Left colon (tissue), 2 donors: Measurements from ENCODE around the gene AMBP. TPM values are rescaled to one million over a fixed set of nuclear protein-coding genes. Genes with fewer than 3 reads are reported as not detected.

Experiments used
- ATAC-seq: fragments of 200-7000 bp; cut with Tn5 transposase; one replicate; pipeline ENCODE4 v1.9.1; 2020; ENCODE audit warnings: mild to moderate bottlenecking, moderate library complexity
- DNase-seq, 2 donors: peaks; one replicate each; pipeline ENCODE4 v3.0.0-alpha.2; 2020
- intact Hi-C, 2 donors: fragments of 100-400 bp; cut with DNase I in 1 of 2; cut with micrococcal nuclease in 1 of 2; formaldehyde crosslinking; loops; one replicate each; pipeline versions ENCODE4 v1.11.2 to v1.14.0; 2022; cut with DNase I, micrococcal nuclease
- total RNA-seq, 2 donors: library from RNA; stranded (reverse); fragmentation: NEBNext Ultra II Directional; extraction: Animal tissue kit (Norgen Biotek cat#: 25700); gene quantifications; one replicate each; pipeline ENCODE4 v1.2.1, GENCODE V29; 2021
- donor health status: DM: no; HTN: no; CAD: no.
- donor health status: DM: yes; HTN: yes; CAD: no.

Gene AMBP
- total RNA-seq, 2 donors from 2014 or later, result 0.39 to 0.64 TPM

DNA sequence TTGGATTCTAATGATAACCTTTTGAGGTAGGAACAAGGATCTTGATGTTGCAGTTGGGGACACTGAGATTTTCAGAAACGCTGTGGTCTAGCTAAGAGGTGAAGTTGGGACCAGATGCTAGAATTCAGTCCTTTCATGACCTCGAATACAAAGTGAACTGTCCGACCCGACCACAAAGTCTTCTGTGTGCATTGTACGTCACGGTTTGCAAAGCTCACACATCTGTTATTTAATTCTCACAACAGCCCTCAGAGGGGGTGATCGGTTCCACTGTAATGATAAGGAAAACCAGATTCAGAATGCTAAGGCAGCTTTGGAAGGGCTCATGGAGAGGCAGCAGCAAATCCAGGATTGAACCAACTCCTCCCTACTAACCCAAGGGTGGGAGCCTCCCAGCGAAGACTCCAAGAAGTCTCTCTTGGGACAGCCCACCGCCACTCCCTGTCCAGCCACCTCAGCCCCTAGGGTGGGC, 37.6 kb upstream of the AMBP start:
- ATAC-seq (no peak), DNase-seq (no peak)
- intact Hi-C loops, result no loop called here

DNA sequence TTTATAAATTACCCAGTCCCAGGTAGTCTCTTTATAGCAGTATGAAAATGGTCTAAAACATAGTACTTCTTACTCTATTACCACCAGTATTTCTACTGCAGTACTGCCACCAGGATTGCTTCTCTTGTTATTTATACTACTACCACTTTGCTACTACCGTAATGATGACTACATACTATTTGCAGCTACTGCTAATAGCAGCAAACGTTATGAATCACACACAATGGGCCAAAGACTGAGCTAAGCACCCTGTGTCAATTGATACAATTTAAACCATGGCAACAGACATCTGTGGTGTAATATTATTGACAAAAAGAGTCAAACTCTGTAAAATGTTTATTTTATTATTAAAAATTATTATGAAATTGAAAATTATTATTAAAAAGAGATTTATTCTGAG, 36.3 kb upstream of the AMBP start:
- intact Hi-C loops, result no loop called here
- ATAC-seq (no peak), DNase-seq (no peak)

DNA sequence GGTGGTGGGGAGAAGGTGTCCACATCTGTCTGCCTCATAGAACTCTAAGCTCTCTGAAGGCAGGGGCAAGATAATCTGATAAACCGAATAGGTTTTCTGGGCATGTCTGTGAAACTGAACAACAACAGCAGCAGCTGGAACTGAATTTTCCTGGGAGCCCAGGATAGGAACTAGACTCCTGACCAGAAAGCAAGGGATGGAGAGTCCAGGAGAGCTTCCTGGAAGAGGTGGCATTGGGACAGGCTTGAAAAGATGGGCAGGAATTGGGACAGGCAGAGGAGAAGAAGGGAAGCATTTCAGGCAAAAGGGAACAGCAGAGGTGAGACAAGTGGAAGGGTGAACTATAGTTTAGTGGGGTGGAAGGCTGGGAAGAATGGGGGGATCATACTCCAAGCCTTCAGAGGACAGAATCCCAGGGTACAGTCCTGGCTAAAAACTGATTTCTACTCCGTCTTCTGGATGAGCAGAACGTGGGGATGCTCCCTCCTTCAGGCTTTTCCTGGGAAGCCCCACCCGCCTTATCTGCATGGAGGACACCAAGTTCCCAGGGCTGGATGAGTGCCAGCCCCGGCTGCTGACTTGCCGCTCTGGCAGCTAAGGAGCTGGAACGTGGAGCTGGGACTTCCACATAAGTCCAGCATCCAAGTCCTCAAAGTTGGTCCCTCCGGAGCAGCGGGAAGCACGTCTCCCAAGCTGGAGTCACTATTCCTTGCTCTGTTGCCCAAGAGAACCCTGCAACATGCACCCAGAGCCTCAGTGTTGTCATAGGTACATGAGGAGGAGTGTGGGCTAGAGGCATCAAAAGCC, 34.9 kb upstream of the AMBP start:
- intact Hi-C loops, result no loop called here
- DNase-seq (peak; percentile 76 to 78), ATAC-seq (peak; percentile 82)

DNA sequence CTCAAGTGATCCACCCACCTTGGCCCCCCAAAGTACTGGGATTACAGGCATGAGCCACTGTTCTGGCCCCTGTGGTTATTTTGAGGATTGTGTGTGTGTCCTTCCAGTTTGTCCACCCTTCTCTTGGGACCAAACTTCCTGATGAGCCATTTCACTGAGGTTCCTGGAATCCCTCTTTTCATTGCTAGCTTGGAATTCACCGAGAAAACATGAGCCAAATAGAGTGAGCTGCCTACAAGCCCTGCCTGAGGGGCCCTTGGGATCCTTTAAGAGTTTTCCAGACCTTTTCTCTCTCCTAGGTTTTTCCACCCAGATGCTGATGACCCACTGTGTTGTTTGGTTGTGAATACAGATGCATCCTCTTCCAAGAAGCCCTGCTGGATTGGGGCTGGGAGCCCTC, 34.2 kb upstream of the AMBP start:
- intact Hi-C loops, result no loop called here
- ATAC-seq, result no peak
- DNase-seq, result no peak

DNA sequence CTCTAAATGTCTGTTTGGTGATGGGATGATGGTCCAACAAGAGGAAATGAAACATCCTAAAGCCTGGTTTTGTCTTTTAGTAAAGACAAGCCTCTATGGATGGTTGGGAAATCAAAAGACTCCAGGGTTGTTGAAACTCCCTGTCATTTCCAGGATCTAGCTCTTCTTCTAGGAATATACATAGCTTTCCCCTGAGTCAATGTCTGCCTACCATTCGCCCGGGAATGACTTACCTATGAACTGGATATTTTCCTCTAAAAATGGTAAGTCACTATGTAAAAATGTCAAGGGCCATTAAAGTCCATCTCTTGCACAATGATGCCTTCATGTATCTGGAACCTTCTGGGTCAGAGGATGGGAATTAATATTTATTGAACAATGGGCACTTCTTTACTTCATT, 32.1 kb upstream of the AMBP start:
- DNase-seq, result no peak
- no peak for ATAC-seq
- intact Hi-C loops, result no loop called here

DNA sequence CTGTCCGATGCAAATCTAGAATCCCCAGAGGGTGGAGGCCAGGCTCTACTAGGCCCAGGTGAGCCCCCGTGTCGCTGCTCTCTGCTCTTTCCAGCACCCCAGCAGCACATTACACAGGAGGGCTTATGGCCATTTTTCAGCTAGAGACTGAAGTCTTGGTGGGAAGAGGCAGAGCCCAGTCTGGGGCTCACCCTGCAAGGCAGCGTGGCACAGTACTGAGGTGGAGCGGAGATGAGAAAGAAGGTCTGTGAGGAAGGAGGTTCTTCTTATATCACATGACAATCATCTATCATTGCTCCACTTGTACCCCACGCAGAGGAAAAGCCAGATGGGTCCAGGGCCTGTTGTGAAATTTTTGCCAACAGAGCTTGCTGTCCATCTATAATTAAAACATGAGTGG, 31.0 kb upstream of the AMBP start:
- DNase-seq (no peak), ATAC-seq (no peak)
- intact Hi-C loops, result loop anchor here in 1 of 2 donors (5.0 kb wide), 1 partner anchor 183 kb away; no protein-coding TSS in a partner anchor

DNA sequence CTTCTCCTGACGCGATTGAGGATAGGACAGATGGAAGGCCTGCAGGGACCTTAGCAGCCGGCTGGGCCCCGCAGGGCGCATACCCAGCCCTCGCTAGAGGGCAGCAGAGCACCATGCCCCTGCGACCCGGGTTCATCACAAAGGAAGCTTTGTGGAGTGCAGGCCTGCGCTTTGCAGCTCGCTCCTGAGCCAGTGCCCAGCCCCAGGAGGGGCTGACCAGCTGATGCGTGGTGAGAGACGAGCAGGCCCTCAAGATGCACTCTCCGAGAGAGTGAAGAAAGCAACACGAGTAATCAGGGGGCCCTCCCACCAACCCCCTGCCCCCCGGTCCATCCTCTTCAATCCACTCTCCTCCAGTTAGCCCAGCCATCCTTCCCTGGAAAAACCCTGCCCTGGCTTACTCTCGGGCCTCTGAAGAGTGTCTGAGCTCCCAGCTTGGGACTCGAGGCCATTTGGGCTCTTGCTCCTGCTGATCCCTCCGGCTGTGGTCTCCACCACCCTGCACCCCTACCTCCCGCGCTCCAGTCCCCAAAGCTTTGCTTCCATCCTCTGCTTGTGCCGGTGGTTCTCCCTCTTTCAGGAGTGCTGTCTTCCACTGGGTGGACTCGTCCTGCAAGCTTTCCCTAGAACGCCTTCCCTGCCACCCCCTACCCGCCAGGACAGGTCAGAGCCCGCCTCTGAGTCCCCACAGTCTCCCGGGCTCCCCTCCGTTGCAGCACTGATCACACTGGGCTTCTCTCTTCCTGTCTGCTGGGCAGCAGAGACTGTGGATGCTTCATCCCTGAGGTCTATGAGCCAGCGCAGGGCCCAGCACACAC, 30.1 kb upstream of the AMBP start:
- intact Hi-C loops, result loop anchor here in 1 of 2 donors (5.0 kb wide), 1 partner anchor 184 kb away; no protein-coding TSS in a partner anchor
- ATAC-seq, result peak; percentile 99
- DNase-seq, result peak; percentile 62 to 83

DNA sequence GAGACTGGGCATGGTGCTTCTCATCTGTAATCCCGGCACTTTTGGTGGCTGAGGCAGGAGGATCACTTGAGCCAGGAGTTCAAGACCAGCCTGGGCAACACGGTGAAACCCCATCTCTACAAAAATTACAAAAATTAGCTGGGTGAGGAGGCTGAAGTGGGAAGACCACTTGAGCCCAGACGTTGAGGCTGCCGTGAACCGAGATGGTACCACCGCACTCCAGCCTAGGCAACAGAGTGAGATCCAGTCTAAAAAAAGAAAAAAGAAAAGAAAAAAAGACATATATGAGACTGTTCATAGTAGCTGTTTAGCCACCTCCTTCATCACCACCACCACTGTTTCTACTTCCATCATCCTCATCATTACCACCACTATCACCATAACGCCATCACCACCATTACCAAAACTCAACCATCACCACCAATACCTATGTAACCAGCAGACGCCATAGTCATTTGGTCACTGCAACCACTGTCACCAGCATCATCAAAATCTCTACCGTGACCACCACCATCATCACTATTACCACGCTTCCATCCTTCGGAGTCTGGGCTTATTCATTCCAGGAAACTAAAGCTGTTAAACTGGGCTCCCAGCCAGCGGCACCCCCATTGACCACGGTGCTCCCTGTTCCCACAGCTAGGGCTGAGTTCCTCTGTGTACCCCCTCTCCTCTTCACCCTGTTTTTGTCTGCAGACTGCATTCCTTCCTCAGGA, 29.3 kb upstream of the AMBP start:
- intact Hi-C loops, result loop anchor here in 1 of 2 donors (5.0 kb wide), 1 partner anchor 185 kb away; no protein-coding TSS in a partner anchor
- no peak for DNase-seq
- peak; percentile 56 for ATAC-seq

DNA sequence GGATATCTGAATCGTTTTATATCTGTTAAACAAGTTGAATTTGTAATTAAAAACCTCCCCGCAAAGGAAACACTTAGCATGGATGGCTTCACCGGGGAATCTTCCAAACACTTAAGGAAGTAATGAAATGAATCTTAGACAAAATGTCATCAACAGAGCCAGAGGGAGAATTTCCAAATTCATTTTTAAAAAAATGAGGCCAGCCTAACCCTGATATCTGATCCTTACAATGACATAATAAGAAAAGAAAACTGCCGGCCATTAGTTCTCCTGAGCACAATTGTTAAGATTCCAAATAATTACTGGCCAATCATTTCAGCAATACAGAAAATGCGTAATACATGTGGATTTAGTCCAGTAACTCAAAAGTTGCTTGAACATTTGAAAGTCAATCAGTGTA, 27.1 kb upstream of the AMBP start:
- DNase-seq (no peak), ATAC-seq (no peak)
- intact Hi-C loops, result loop anchor here in 1 of 2 donors (5.0 kb wide), 1 partner anchor 187 kb away; no protein-coding TSS in a partner anchor

DNA sequence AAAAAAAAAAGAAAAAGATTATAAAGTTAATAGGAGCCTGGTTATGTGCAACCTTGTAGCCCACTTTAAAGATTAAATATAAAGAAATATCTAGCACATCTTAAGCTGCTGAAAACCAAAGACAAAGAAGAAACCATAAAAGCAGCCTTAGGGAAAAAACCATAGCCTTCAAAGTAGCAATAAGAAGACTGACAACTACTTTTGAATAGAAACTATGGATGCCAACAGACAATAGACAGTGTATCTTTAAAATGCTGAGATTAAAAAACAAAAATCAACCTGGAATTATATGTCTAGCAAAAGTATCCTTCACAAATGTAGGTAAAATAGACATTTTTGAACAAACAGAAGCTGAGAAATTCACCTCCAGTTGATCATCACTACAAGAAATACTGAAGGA, 24.4 kb upstream of the AMBP start:
- intact Hi-C loops, result no loop called here
- ATAC-seq, result no peak

DNA sequence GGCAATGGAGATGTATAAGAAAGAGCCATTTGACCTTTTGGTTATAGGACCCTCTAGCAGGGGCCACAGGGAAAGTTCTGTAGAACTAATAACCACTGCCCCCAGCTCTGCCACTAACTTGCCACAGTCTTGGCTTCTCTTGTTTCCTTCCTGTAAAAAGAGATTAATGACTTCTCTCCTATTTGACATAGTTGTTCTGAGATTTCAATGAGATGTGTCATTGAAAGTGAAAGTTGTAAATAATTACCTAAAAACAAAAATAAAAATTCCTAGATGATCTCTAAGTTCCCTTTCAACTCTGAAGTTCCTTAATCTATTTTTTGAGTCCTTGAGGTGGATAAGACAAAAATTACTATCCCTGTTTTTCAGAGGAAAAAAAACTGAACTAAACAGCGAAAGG, 22.4 kb upstream of the AMBP start:
- intact Hi-C loops, result no loop called here
- DNase-seq (no peak), ATAC-seq (no peak)

More for the DNA sequence above, 24.4 kb upstream of the AMBP start:
- DNase-seq, result no peak

DNA sequence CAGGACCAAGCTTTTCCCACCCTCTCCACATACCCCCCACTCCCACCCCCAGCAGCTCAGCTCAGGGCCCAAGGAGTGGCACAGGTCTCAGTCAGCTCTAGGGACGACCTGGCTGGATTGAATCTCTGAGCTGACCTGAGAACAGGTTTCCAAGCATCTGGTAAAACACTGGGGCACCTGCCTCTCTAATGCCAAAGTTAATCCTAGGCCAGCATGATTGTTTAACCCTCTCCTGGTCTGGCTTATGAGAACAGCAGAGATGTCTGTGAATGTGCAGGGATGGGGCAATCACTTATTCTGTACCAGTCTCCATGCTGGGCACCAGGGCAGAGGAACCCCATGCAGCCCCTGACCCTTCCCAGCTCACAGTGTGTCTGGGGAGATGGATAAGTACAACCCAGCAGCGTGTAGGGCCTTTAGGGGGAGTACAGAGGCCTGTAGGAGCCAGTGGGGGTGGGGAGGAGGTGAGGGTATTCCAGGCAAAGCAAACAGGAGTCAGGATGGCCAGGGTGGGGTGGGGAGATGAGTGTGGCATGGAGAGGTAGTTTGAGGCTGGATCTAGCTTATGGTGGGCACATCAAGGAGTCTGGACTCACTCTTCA, 21.7 kb upstream of the AMBP start:
- DNase-seq (no peak), ATAC-seq (no peak)
- intact Hi-C loops, result no loop called here

DNA sequence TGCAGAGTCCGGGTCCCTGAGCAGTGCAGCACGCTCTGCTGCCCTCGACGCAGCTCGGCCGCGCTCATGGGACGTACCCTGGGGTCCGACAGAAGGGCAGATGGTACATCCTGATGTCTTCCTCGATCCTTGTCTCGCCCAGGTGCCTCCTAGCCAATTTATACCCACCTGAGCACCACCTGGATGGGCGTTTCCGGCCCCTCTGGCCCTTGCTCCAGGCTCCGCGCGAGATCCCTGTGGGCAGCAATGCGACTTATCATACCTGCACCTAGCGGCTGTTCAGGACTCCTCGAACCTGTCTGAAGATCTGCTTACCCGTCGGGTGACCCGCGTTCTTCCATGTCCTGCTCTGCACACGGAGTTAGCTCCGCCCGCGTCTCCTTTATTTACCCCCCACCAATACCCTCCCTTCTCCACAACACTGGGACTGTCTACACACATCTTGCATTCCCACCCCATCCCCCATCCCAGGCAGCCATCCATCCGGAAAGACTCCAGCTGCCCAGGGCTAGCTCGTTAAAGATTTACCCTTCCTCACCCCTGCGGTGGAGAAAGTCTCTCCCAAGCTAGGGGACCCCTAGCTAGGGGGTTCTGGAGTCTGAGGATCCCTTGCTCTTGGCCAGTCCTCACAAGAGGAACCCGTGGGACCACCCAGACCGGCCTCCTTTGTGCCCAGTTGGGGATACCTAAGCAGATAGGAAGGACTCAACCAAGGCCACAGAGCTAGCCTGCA, 21.0 kb upstream of the AMBP start, which contains the start of gene KIF12:
KIF12 (minus strand) TSS at position 357 of the 733 bp plus-strand sequence; CDS start at position 341, 16 bp downstream.
- ATAC-seq (peak; percentile 50), DNase-seq (peak; percentile 59 to 63)

DNA sequence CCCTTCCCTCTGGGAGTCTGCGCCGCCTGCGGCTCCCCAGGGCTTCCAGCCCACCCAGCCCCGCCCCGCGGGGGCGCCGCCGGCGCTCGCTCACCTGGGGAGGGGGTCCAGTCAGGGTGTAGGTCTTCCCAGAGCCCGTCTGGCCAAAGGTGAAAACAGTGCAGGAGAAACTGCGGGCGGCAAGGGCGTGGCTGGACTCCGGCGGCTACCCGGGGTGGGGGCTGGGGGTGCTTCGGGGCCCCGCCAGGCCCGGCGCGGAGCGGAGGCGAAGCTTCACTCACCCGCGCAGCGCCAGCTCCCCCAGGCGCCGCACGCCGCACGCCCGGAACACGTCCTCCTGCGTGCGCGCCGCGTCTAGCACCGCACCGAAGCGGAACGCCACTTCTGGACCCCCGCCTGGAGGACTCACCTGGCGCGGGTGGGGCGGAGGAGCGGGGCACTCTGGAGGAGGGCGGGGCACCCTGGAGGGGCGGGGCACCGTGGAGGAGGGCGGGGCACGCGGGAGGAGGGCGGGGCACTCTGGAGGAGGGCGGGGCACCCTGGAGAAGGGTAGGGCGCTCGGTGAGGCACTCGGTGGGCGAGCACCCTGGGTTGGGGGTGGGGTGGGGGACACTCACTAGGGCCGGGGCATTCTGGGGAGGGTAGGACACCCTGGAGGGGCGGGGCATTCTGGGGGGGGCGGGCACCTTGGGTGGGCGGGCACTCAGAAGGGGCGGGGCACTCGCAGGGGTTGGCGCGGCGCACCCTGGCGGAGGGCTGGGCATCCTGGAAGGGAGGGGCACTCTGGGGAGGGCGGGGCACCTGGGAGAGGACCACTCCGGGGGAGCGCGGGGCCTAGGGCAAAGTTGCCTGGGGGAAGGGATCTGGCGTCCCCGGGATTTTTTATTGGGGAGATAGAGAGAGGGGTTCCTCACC, 20.2 kb upstream of the AMBP start:
- ATAC-seq (peak; percentile 83), DNase-seq (peak; percentile 86 to 87)
- intact Hi-C loops, result no loop called here

More for the DNA sequence above, 21.0 kb upstream of the AMBP start, which contains the start of gene KIF12:
- intact Hi-C loops, result no loop called here

DNA sequence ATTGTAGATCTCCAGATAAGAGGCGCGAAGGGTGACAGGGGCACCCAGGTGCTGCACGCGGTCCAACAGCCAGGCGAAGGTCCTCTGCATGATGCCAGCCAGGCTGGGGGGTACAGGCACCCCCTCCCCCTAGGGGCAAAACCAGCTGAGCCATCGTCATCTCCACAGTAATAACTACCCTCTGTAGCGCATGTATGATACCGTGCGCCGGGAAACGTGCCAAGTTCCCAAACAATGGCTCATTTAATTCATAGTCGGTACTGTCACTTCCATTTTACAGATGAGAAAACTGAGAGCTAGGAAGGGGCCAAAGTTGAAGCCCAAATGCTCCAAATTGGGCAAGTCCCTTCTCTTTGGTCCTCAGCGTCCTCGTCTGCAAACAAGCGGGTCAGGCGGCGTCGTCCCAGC, 19.5 kb upstream of the AMBP start:
- intact Hi-C loops, result no loop called here
- DNase-seq, result peak; percentile 66 to 78
- peak; percentile 33 for ATAC-seq

DNA sequence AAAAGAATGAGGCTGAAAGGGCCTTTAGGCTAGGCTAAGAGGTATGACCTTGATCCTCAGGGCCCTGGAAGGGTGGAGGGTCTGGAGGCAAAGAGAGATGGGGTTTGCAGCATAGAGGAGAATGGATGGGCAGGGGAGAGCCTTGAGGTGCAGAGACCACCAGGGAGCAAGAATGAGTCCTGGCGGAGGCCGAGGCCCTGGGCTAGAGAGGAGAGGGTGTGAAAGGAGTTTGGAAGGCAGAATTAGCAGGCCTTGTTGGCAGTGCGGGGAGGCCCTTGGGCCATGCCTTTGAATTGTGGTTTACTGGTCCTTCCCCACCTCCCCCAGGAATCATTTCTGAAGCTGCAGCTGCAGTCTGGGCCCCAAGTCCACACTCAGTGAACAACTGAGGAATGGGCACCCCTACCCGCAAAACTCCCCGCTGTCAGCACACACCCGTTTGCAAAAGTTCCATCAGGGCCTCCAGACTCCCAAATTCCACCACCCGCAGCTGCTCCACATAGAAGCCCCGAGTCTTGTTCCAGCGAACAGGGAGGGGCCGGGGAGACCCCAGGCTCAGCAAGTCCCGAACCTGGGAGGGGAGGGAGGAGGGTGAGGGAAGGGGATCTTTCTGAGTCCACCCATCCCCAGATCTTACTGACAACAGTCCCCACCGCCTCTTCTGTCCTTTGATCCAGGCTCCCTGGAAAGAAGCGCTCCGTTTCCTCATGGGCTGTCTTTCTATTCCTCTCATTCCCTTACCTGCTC, 18.9 kb upstream of the AMBP start:
- ATAC-seq (peak; percentile 12), DNase-seq (no peak)
- intact Hi-C loops, result no loop called here
